HCT116 (cell line): ENCODE results near the gene MYO1A. TPM values are rescaled to one million over a fixed set of nuclear protein-coding genes. Genes with fewer than 3 reads are reported as not detected.

ENCODE experiments used
- ATAC-seq: fragments of 200-7000 bp; cut with Tn5 transposase; 2 replicates; pipeline ENCODE4 v1.9.1; 2020; ENCODE audit warnings: mild to moderate bottlenecking, moderate library complexity
- BruUV-seq: library from RNA; stranded (reverse); fragments of 400-500 nt; replicated peaks from 2 replicates; lab custom pipeline; 2021; lab: Mats Ljungman, UMichigan
- CTCF ChIA-PET: fragments of 300-600 bp; sonication (Branson Sonifier 250); formaldehyde crosslinking; loops from one replicate; lab custom pipeline; 2021; ENCODE audit warnings: antibody characterized with exemption; lab: Charles Lee
- POLR2A ChIA-PET: fragments of 300-600, 350-600 bp; sonication (Branson Sonifier 250); formaldehyde crosslinking; loops from one replicate; lab custom pipeline; 2021; ENCODE audit warnings: antibody characterized with exemption; lab: Charles Lee
- RAD21 ChIA-PET, 2 experiments: fragments of 300-600 bp; sonication (Branson Sonifier 250); formaldehyde crosslinking; loops; one replicate each; lab custom pipeline; 2023; ENCODE audit warnings: low total read pairs in 2 of 2; ENCODE audit not compliant: uncharacterized antibody in 2 of 2, unreplicated experiment in 2 of 2, low non-redundant PET in 1 of 2; lab: Charles Lee
- DNase-seq: peaks from one replicate; pipeline ENCODE4 v3.0.0-alpha.2; 2010; ENCODE audit warnings: low read depth, low spot score
- H2AFZ ChIP-seq: fragments of 200-600 bp; shearing (Covaris generic), sonication (generic); 2 replicates; pipeline ENCODE4 v1.6.1; 2017; ENCODE audit warnings: low read depth, mixed run types, mixed read lengths, antibody characterized with exemption, low read length; ENCODE audit not compliant: poor library complexity, severe bottlenecking
- H3K27ac ChIP-seq: 2 replicates; pipeline ENCODE4 v1.5.1; 2012; ENCODE audit warnings: low read depth, low read length
- H3K27me3 ChIP-seq: fragments of 200-600 bp; sonication (generic); 2 replicates; pipeline ENCODE4 v1.6.1; 2016; ENCODE audit warnings: mixed run types, low read length, mixed read lengths; ENCODE audit not compliant: insufficient read depth
- H3K36me3 ChIP-seq, 2 experiments: fragments of 200-500 bp in 1 of 2; fragments of 200-600 bp in 1 of 2; sonication (Bioruptor generic) in 1 of 2; sonication (generic) in 1 of 2; 2 replicates each; pipeline versions ENCODE4 v1.5.1 to v1.6.1; 2014 to 2016; ENCODE audit warnings: low read length in 2 of 2, inconsistent platforms in 1 of 2, mixed read lengths in 1 of 2, mixed run types in 1 of 2; ENCODE audit not compliant: insufficient read depth in 2 of 2, control insufficient read depth in 1 of 2
- H3K4me1 ChIP-seq, 2 experiments: fragments of 200-600 bp in 1 of 2; sonication (generic) in 1 of 2; 2 replicates each; pipeline versions ENCODE4 v1.5.1 to v1.6.1; 2012 to 2017; ENCODE audit warnings: low read length in 2 of 2, inconsistent platforms in 1 of 2, mild to moderate bottlenecking in 1 of 2, mixed read lengths in 1 of 2, mixed run types in 1 of 2, moderate library complexity in 1 of 2; ENCODE audit not compliant: insufficient read depth in 2 of 2, control insufficient read depth in 1 of 2
- H3K4me2 ChIP-seq: fragments of 200-600 bp; sonication (generic); 2 replicates; pipeline ENCODE4 v1.6.1; 2017; ENCODE audit warnings: mixed run types, low read length, mixed read lengths
- H3K4me3 ChIP-seq, 2 experiments: fragments of 200-600 bp in 1 of 2; sonication (generic) in 1 of 2; replicated peaks in 1 of 2; 2 replicates each; pipeline ENCODE4 v1.5.1; 2011 to 2016; ENCODE audit warnings: low read length in 2 of 2, control low read depth in 1 of 2, low read depth in 1 of 2, mild to moderate bottlenecking in 1 of 2, mixed read lengths in 1 of 2, mixed run types in 1 of 2
- H3K79me2 ChIP-seq: fragments of 200-600 bp; sonication (generic); 2 replicates; pipeline ENCODE4 v1.6.1; 2017; ENCODE audit warnings: mild to moderate bottlenecking, mixed run types, low read length, moderate library complexity, mixed read lengths; ENCODE audit not compliant: insufficient read depth
- H3K9ac ChIP-seq: fragments of 200-600 bp; sonication (generic); 2 replicates; pipeline ENCODE4 v1.6.1; 2016; ENCODE audit warnings: low read length, mixed read lengths
- H3K9me2 ChIP-seq: fragments of 200-600 bp; sonication (generic), shearing (Covaris generic); 2 replicates; pipeline ENCODE4 v1.6.1; 2017; ENCODE audit warnings: mixed run types, mild to moderate bottlenecking, moderate library complexity; ENCODE audit not compliant: insufficient read depth
- H3K9me3 ChIP-seq, 2 experiments: fragments of 200-500 bp in 1 of 2; fragments of 200-600 bp in 1 of 2; sonication (Bioruptor generic) in 1 of 2; sonication (generic) in 1 of 2; 2 replicates each; pipeline ENCODE4 v1.6.1; 2014 to 2017; ENCODE audit warnings: low read length in 2 of 2, mixed read lengths in 2 of 2, inconsistent platforms in 1 of 2, low read depth in 1 of 2, mild to moderate bottlenecking in 1 of 2, mixed run types in 1 of 2, moderate library complexity in 1 of 2; ENCODE audit not compliant: control insufficient read depth in 1 of 2, insufficient read depth in 1 of 2
- H4K20me1 ChIP-seq: fragments of 200-600 bp; sonication (generic), shearing (Covaris generic); 2 replicates; pipeline ENCODE4 v1.6.1; 2017; ENCODE audit warnings: mixed run types, mild to moderate bottlenecking, moderate library complexity; ENCODE audit not compliant: insufficient read depth
- JUND ChIP-seq: IDR thresholded peaks from 2 replicates; pipeline ENCODE4 v1.6.1; 2012
- POLR2AphosphoS5 ChIP-seq: IDR thresholded peaks from 2 replicates; pipeline ENCODE4 v1.6.1; 2011; ENCODE audit warnings: mild to moderate bottlenecking, low read depth, low read length, moderate library complexity
- TCF7L2 ChIP-seq: IDR thresholded peaks from 2 replicates; pipeline ENCODE4 v1.7.0; 2011; ENCODE audit warnings: borderline replicate concordance, inconsistent platforms; ENCODE audit not compliant: insufficient read depth, insufficient read length; ENCODE audit errors: extremely low read depth
- intact Hi-C: fragments of 100-400 bp; cut with micrococcal nuclease; formaldehyde crosslinking; loops from 2 replicates; pipeline ENCODE4 v1.10.0; 2022
- total RNA-seq: library from RNA; stranded (reverse); gene quantifications from one replicate; pipeline ENCODE4 v1.2.1, GENCODE V29; 2021; ENCODE audit not compliant: unreplicated experiment
- TF ChIP-seq, protein P1 (sequence below): IDR thresholded peaks from 2 replicates; pipeline ENCODE4 v1.6.1; 2011; ENCODE audit warnings: mild to moderate bottlenecking, low read length, moderate library complexity; ENCODE audit not compliant: insufficient replicate concordance; ENCODE audit errors: extremely low read depth
- TF ChIP-seq, protein P2 (sequence below): IDR thresholded peaks from 2 replicates; pipeline ENCODE4 v1.6.1; 2012

The MYO1A gene
- total RNA-seq, 1 experiment from 2014 or later, result 0.76 TPM

DNA sequence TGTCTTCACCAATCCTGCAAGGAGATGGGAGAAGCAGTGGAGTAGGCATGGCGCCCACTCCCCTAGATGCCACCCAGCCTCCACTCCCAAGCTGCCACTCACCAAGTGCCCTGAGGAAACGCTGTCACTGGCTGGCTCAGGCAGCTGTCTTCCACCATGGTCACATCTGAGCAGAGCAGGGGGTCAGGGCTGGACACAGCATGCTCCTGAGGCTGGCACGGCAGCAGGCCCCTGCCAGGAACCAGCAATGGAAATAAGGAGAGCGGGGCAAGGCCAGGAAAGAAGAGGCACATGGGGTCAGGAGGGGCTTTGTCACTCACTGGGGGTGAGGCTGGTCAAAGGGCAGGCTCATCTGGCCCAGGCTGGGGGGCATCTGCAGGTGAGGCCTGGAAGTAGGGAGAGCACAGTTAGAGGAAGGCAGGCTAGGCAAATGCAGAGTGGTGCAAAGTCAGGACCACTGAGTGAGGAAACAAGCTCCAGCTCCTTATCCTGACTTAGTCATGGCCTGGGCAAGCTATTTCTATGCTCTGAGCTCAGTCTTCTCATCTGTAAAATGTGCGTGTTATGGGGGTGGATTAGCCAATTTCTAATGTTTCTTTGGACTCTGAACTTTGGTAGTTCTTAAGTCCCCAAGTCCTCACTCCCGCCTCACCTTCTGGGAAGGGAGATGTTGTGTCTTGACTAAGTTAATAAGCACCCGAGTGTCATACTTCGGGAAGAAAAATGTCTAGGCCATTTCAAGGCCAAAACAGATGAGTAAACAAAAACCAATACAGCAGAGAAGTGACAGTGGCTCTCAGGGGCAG, 47.0 kb upstream of the MYO1A start (continued):
- TF ChIP-seq JUND, result no peak
- TF ChIP-seq, all 23 proteins: peak for 0

DNA sequence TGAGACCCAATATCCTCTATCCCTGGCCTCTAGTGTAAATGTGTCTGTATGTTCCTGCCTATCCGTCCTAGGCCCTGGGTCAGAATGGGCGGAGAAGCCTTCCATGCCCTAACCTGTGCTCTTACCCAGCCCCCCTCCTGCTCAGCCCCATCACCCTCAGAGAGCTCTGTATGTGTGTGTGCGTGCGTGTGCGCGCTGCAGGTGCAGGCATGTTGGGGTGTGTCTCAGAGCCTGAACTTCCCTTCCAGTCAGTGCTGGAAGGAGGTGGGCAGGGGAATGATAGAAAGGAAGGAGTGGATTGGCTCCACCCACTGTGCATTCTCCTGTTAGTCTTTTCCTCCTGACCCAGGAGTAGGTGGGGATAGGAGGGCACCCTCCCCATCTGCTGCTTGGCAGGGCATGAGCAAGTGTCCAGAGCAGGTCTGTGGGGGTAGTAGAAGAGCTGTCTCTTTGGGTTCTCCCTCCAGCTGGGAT, 46.2 kb upstream of the MYO1A start:
- Histone ChIP-seq H3K4me1 (peaks cover 37 to 62% of the 10 kb centered on the region in 2 experiments), H3K4me3 (no peak overlapping the region), H2AFZ (no peak overlapping the region), H3K36me3 (peaks cover 21 to 30% of the 10 kb centered on the region in 2 experiments; a peak in 3 of 4 replicates), H4K20me1 (no peaks in the 10 kb centered on the region), H3K79me2 (peaks cover 18% of the 10 kb centered on the region), H3K9me3 (no peaks in the 10 kb centered on the region), H3K4me2 (peak overlapping the region; percentile 30), H3K9ac (no peak overlapping the region; the same call in 1 of the 2 replicates), H3K27ac (peak overlapping the region; percentile 83), H3K27me3 (no peaks in the 10 kb centered on the region), H3K9me2 (no peaks in the 10 kb centered on the region)
- no TSS peak for BruUV-seq
- DNase-seq (no peak), ATAC-seq (peak; percentile 45)
- ChIA-PET POLR2A (interaction anchor here (3.5 to 7.8 kb wide), 2 partner anchors 15 to 17 kb away, joined by 17 to 32 read pairs; partner anchors contain the start of genes NEMP1 and STAT6), RAD21 (no interaction called here), CTCF (interaction anchor here (3.8 kb wide), 1 partner anchor 15 kb away, joined by 32 read pairs; the partner anchor contains the start of gene STAT6)
- intact Hi-C loops, result no loop called here
- TF ChIP-seq, protein P1, sequence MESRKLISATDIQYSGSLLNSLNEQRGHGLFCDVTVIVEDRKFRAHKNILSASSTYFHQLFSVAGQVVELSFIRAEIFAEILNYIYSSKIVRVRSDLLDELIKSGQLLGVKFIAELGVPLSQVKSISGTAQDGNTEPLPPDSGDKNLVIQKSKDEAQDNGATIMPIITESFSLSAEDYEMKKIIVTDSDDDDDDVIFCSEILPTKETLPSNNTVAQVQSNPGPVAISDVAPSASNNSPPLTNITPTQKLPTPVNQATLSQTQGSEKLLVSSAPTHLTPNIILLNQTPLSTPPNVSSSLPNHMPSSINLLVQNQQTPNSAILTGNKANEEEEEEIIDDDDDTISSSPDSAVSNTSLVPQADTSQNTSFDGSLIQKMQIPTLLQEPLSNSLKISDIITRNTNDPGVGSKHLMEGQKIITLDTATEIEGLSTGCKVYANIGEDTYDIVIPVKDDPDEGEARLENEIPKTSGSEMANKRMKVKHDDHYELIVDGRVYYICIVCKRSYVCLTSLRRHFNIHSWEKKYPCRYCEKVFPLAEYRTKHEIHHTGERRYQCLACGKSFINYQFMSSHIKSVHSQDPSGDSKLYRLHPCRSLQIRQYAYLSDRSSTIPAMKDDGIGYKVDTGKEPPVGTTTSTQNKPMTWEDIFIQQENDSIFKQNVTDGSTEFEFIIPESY, result no peak
- TF ChIP-seq TCF7L2, result no peak
- peak; percentile 42 for TF ChIP-seq POLR2AphosphoS5
- TF ChIP-seq, protein P2, sequence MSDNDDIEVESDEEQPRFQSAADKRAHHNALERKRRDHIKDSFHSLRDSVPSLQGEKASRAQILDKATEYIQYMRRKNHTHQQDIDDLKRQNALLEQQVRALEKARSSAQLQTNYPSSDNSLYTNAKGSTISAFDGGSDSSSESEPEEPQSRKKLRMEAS, result no peak
